GM12892 (cell line): ENCODE measurements around the gene IPO11.
"Not testable (repeated sequence)": the region's sequence is repeated elsewhere in the genome, so short reads cannot be mapped to it uniquely, and the experiment has no call there.

Experiments
- POLR2A ChIP-seq: IDR thresholded peaks from 2 replicates; pipeline ENCODE4 v1.6.1; 2011; ENCODE audit warnings: low read depth, low read length, control low read depth
- POLR2AphosphoS5 ChIP-seq: IDR thresholded peaks from 2 replicates; pipeline ENCODE4 v1.6.1; 2011; ENCODE audit warnings: low read depth, low read length, control low read depth
- TAF1 ChIP-seq: IDR thresholded peaks from 2 replicates; pipeline ENCODE4 v1.6.1; 2011; ENCODE audit warnings: low read depth, mild to moderate bottlenecking, control low read depth, low read length, borderline replicate concordance

DNA sequence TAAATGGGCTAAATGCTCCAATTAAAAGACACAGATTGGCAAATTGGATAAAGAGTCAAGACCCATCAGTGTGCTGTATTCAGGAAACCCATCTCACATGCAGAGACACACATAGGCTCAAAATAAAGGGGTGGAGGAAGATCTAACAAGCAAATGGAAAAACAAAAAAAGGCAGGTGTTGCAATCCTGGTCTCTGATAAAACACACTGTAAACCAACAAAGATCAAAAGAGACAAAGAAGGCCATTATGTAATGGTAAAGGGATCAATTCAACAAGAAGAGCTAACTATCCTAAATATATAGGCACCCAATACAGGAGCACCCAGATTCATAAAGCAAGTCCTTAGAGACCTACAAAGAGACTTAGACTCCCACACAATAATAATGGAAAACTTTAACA is 245.2 kb downstream of the IPO11 start:
- not testable (repeated sequence) for TF ChIP-seq POLR2AphosphoS5, POLR2A, TAF1
